PFSK-1 (cell line): ENCODE measurements around the gene TNFRSF9.

Experiments
- FOXP2 ChIP-seq: optimal IDR thresholded peaks from 2 replicates; pipeline ENCODE3; 2011; ENCODE audit warnings: borderline replicate concordance, control low read depth, inconsistent platforms; ENCODE audit not compliant: insufficient read depth; ENCODE audit errors: extremely low read length, extremely low read depth
- REST ChIP-seq, 2 experiments: IDR thresholded peaks; 2 replicates each; pipeline versions ENCODE4 v1.6.1 to v1.8.0; 2011 to 2012; ENCODE audit warnings: low read depth in 2 of 2, low read length in 2 of 2, control low read depth in 1 of 2, inconsistent platforms in 1 of 2, mild to moderate bottlenecking in 1 of 2, moderate library complexity in 1 of 2; ENCODE audit not compliant: insufficient read depth in 1 of 2

- TF ChIP-seq REST (IDR thresholded peaks at IDR 0.05; ENCODE audit: insufficient read depth in 1 of 2, low read depth in 2 of 2, low read length in 2 of 2) (no peak), FOXP2 (no peak)
Measured at GRCh38 chr1:7956218-7957032, 15.8 kb upstream of the TNFRSF9 start.
